GM11168 (cell line): ENCODE results near the gene CFAP299.
"Not testable (repeated sequence)": the region's sequence is repeated elsewhere in the genome, so short reads cannot be mapped to it uniquely, and the experiment has no call there.

Experiments
- in situ Hi-C: fragments of 300-500 bp; cut with MboI; formaldehyde crosslinking; loops from one replicate; pipeline ENCODE4 v1.12.0; 2022; ENCODE audit warnings: low sequenced_read_pairs; ENCODE audit not compliant: unreplicated experiment

CFAP299 gene

DNA sequence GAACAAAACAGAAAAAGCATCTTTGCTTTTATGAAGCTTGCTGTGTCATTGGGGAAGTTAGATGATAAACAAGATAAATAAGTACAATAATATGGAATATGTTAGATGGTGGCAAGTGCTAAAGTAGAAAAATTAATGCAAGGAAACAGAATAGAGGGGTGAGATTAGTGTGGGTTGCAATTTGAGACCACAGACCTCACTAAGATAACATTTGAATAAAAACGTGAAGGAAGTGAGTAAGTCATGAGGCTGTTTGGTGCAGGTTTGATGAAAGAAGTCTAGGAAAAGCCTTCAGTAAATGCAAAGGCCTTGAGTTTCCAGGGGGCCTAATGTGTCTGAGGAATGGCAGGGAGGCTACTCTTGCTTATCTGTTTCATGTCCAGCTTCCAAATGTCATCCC, 102.5 kb downstream of the CFAP299 start:
- in situ Hi-C loops, result no loop called here

DNA sequence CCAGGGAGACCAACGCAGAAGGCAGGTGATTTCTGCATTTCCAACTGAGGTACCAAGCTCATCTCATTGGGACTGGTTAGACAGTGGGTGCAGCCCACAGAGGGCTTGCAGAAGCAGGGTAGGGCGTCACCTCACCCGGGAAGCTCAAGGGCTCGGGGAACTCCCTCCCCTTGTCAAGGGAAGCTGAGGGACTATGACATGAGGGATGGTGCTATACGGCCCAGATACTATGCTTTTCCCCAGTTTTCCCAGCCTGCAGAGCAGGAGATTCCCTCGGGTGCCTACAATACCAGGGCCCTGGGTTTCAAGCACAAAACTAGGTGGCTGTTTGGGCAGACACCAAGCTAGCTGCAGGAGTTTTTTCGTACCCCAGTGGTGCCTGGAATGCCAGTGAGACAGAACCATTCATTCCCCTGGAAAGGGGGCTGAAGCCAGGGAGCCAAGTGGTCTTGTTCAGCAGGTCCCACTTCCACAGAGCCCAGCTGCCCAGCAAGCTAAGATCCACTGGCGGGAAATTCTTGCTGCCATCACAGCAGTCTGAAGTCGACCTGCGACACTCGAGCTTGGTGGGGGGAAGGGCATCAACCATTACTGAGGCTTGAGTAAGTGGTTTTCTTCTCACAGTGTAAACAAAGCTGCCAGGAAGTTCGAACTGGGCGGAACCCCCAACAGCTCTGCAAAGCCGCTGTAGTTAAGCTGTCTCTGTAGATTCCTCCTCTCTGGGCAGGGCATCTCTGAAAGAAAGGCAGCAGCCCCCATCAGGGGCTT, 103.9 kb downstream of the CFAP299 start:
- in situ Hi-C loops, result not testable (repeated sequence)

- in situ Hi-C loops, result no loop called here
Measured at GRCh38 chr4:80446248-80446647, 110.7 kb downstream of the CFAP299 start.

- in situ Hi-C loops, result no loop called here
Measured at GRCh38 chr4:80446664-80447063, 111.1 kb downstream of the CFAP299 start.

DNA sequence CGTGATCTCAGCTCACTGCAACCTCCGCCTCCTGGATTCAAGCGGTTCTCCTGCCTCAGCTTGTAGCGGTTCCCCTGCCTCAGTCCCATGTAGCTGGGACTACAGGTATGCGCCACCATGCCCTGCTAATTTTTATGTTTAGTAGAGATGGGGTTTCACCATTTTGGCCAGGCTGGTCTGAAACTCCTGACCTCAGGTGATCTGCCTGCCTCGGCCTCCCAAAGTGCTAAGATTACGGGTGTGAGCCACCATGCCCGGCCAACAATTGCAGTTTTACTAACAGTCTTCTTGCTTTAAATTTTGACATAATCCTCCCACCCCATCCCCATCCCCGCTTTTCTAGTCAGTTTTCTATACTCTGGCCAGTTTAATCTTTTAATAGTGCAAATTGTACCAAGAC, 112.0 kb downstream of the CFAP299 start:
- in situ Hi-C loops, result no loop called here

GRCh38 chr4:80448056-80448455, 112.5 kb downstream of the CFAP299 start:
- in situ Hi-C loops, result no loop called here

GRCh38 chr4:80452055-80452454, 116.5 kb downstream of the CFAP299 start:
- in situ Hi-C loops, result no loop called here

- in situ Hi-C loops, result no loop called here
Measured at GRCh38 chr4:80452768-80453167, 117.2 kb downstream of the CFAP299 start.

DNA sequence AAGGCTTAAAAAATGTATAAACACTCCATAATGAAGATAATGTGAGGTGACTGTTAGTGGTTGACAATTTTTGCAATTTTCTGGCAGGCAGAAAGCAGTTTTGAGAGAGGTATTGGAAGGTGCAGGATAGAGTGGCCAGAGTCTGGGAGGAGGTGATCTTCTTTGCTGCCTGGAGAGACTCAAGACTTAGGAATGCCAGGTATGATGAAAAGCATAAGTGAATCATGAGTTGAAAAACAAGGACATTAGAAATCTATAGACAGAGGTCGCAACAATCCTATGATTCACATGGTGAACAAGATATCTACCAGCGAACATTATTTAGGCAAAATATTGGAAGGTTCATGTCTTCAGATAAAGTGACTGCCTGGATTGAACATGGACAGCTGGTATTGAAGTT, 118.5 kb downstream of the CFAP299 start:
- in situ Hi-C loops, result no loop called here

DNA sequence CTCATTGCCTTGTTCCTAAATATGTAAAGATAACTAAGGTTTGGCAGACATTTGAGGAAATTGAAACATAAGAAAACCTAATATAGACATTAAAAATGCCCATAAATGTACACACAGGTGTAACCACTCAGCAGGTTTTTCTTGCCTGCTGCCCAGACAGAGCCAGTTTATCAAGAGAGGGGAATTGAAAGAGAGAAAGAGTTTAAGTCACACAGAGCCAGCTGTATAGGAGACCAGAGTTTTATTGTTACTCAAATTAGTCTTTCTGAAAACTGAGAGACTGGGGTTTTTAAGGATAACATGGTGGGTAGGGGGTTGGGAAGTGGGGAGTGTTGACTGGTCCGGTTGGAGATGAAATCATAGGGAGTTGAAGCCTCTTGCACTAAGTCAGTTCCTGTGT, 119.0 kb downstream of the CFAP299 start:
- in situ Hi-C loops, result no loop called here

GRCh38 chr4:80459918-80460473, 124.5 kb downstream of the CFAP299 start:
- in situ Hi-C loops, result no loop called here

- in situ Hi-C loops, result no loop called here
Measured at GRCh38 chr4:80461412-80461811, 125.9 kb downstream of the CFAP299 start.

- in situ Hi-C loops, result no loop called here
Measured at GRCh38 chr4:80462621-80463091, 127.1 kb downstream of the CFAP299 start.

DNA sequence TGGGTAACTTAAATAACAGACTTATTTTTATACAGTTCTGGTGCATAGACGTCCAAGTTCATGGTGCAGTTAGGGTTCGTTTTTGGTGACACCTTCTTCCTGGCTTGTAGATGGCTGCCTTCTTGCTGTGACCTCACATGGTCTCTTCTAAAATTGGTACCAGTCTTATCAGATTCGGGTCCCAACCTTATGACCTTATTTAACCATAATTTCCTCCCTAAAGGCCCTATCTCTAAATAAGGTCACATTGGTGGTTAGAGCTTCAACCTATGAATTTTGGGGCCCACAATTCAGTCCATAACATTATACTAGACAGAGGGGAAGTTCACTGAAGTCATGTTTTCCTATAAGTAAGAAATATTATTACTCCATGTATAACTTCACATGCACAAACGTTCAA, 128.0 kb downstream of the CFAP299 start:
- in situ Hi-C loops, result no loop called here

- in situ Hi-C loops, result no loop called here
Measured at GRCh38 chr4:80465238-80465637, 129.7 kb downstream of the CFAP299 start.

DNA sequence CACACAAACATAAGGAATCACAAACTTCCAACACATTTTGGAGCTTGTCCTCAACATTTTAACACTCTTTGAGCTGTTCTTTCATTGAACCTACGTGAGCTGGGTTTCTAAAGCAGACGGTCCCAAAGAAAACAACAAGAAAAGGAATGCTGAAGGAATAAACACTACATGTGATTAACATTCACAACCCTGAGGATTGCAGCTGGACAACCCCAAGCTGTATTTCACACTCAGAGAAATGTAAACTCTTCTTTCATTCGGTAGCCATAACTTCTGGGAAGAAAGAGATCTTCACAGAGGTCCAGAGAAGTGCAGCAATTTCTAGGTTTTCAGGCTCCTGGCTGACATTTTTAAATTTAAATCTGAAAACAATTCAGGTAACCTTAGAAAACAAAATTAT, 130.2 kb downstream of the CFAP299 start:
- in situ Hi-C loops, result no loop called here

DNA sequence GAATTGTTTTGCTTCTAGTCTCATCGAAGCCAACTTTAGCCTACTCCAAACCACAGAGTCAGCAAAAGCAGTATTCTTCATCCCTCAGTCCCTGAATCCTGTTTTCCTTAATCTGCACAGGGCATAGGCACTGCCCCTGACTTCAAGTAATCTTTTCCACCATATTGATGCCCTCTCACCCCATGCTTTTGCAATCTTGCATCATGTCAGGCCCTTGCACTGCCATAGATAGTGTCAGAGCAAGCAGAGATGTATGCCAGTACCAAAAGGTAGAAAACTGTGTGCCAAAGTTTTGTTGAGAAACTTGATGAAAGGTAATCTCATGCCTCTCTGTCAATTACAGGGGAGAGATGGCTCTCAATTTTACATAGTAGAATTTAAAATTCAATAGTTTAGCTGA, 131.1 kb downstream of the CFAP299 start:
- in situ Hi-C loops, result no loop called here

DNA sequence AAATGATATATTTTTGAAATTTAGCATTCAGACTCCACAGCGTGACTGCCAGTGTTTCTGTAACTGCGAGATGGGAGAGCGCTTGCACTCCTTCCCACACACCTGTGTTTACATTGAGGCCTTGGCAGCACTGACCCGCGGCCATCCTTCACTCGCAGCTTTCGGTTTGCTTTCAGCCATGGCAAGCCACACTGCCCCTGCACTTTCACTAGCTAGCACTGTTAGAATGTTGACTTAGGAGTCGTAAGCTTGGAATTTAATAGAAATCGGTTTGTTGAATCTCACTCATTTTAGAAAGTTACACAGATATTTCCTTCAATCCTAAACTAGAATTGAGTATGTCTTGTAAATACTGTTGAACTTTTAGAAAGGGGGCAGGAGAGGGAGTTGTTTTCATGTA, 136.2 kb downstream of the CFAP299 start:
- in situ Hi-C loops, result no loop called here

DNA sequence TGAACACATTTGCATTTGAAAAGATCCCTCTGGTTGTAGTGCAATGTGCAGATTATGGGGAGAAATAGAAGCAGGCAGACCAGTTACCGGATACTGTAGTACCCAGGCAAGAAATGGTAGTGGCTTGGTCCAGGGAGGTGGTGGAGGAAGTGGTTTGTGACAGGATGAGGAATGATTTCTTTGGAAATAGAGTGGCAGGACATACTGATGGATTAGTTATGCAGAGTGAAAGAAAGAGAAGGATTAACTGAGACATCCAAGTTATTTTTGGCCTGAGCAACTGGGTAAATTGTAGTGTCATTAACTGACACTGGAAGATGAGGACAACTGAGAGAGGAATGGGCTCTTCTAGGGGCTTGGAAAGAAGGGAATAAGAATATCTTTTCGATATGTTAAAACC, 139.7 kb downstream of the CFAP299 start:
- in situ Hi-C loops, result no loop called here

DNA sequence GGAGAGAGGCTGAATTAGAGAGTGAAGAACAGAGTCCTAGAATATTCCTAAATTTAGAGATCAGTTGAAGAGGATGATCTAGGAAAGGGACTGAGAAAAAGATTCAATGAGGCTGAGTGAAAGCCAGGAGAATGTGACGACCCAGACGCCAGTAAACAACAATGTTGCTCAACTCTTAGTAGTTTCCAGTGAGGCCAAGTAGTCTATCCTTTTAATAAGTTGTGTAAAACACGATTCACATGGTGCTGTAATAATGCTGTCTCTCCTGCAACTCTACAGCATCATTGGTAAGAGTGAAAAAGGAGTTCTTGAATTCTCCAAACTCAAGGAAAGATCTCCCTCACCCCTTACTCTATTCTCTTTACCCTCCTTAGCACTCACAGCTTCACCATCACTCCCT, 140.3 kb downstream of the CFAP299 start:
- in situ Hi-C loops, result no loop called here

DNA sequence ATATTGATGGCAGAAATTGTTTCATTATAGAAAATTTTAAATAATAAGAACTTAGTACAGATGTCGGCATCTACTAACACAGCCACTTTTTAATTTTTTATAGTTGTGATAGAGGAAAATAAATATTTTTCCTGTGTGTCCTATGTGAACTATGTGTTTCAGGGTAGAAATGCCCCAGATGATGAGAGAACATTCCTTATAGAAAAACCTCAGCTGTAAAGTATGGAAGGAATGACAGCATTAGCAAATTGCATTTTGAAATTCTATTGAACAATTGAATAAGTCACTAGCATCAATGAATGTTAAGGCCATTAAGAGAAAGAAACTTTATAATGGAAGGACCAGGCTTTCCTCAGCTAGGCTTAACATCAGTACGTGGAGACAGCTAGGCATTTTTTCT, 149.2 kb downstream of the CFAP299 start:
- in situ Hi-C loops, result no loop called here

DNA sequence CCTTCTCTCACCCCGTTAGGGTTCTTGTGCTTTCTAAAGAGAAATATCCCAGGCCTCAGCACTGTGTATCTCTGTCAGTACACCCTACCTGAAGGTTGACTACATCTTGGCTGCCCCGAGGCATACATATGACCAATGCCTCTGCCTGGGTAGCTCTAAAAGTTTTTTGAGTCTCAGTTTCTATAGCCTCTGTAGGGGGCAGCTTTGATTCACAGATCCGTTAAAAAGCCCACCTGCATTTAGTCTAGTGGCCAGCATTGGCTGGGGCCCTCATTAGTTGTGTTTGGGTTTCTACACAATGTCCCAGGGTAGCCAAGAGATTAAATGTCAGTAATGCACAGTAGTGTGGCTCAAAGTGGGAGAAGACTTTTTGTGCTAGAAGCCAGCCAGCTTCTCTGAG, 151.1 kb downstream of the CFAP299 start:
- in situ Hi-C loops, result no loop called here
